Measurements from ENCODE around the gene RTN4.
"Not testable (repeated sequence)": the region's sequence is repeated elsewhere in the genome, so short reads cannot be mapped to it uniquely, and the experiment has no call there.

The RTN4 gene

DNA sequence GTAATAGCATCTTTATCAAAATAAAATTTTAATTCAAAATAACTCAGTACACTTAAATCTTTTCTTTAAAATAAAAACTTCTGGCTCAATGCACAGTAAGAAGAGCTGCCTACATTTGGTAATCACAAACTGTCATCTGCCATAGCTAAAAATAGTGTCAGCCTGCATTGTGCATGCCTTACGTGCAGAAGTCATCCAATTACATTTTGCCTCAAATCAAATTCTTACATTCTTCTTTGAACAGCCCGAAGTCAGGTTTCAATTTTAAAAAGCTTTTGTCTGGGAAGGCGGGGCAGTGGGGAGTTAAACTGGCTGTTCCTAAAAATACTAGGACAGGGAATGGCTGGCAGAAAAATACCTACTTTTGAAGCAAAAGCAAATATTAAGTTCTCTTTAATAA, 51.1 kb downstream of the RTN4 start:
- H3K4me3 ChIP-seq (ENCODE audit: low read depth, low read length): no peak overlapping the region
- TF ChIP-seq, protein P1, sequence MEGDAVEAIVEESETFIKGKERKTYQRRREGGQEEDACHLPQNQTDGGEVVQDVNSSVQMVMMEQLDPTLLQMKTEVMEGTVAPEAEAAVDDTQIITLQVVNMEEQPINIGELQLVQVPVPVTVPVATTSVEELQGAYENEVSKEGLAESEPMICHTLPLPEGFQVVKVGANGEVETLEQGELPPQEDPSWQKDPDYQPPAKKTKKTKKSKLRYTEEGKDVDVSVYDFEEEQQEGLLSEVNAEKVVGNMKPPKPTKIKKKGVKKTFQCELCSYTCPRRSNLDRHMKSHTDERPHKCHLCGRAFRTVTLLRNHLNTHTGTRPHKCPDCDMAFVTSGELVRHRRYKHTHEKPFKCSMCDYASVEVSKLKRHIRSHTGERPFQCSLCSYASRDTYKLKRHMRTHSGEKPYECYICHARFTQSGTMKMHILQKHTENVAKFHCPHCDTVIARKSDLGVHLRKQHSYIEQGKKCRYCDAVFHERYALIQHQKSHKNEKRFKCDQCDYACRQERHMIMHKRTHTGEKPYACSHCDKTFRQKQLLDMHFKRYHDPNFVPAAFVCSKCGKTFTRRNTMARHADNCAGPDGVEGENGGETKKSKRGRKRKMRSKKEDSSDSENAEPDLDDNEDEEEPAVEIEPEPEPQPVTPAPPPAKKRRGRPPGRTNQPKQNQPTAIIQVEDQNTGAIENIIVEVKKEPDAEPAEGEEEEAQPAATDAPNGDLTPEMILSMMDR (conservative IDR thresholded peaks at IDR 0.05; ENCODE audit: low read depth, low read length): no peak
- peak; percentile 81 for DNase-seq (ENCODE audit: low read depth)

DNA sequence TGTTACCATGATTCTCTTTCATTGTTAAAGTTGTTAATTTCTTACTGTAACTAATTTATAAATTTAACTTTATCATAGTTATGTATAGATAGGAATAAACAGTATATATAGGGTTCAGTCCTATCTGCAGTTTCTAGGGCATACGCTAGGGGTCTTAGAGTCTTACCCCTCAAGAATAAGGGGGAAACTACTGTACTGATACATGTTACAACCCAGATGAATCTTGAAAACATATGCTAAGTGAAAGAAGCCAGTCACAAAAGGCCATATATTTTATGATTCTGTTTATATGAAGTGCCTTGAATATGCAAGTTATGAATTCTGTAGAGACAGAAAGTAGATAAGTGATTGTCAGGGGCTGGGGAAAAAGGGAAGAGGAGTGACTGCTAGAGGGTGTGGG, 52.4 kb downstream of the RTN4 start:
- no peak for DNase-seq (ENCODE audit: low read depth)
- no peak overlapping the region for H3K4me3 ChIP-seq (ENCODE audit: low read depth, low read length)
- TF ChIP-seq, protein P1 (conservative IDR thresholded peaks at IDR 0.05; ENCODE audit: low read depth, low read length): no peak

DNA sequence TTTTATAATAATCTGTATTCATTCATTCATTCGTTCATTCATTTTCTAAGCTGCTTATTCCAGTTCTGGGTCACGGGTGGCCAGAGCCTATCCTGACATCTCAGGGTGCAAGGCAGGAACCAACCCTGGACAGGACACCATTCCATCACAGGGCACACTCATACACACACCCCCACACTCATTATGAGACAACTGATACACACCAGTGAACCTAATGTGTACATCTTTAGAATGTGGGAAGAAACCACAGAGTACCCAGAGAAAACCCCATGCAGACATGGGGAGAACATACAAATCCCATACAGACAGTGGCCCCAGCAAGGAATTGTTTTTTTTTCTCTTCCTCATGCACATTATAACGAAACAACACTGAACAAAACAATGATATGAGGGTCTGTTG, 54.7 kb downstream of the RTN4 start:
- no peak overlapping the region for H3K4me3 ChIP-seq (ENCODE audit: low read depth, low read length)
- TF ChIP-seq, protein P1 (conservative IDR thresholded peaks at IDR 0.05; ENCODE audit: low read depth, low read length): no peak
- no peak for DNase-seq (ENCODE audit: low read depth)

DNA sequence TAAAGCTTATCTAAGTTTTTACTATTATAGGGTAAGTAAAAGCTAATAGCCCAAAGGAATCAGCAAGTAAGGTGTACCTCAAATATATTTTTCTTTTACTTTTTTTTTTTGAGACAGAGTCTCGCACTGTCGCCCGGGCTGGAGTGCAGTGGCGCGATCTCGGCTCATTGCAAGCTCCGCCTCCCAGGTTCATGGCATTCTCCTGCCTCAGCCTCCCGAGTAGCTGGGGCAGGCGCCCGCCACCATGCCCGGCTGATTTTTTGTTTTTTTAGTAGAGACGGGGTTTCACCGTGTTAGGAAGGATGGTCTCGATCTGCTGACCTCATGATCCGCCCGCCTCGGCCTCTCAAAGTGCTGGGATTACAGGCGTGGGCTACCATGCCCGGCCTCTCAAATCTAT, 59.6 kb downstream of the RTN4 start:
- DNase-seq (ENCODE audit: low read depth); H3K4me3 ChIP-seq (ENCODE audit: low read depth, low read length): not testable (repeated sequence)

DNA sequence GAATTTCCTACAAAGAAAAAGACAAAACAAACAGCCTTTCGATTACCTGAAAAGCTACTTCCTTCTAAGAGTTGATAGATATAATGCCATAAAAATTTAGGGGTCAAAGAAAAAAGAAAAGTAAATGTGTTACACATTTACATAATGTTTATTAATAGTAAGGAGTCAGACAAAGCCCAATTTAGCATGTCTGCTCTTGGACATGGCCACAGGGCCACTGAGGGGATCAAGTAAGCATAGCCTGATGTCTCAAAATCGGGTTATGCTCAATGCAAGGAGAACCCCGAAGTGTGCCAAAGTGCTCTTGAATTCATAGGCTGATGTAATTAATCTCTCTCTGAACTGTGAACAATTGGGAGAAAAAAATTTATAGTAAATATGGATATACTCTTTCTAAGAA, 61.6 kb downstream of the RTN4 start:
- TF ChIP-seq, protein P1 (conservative IDR thresholded peaks at IDR 0.05; ENCODE audit: low read depth, low read length): no peak
- no peak overlapping the region for H3K4me3 ChIP-seq (ENCODE audit: low read depth, low read length)
- no peak for DNase-seq (ENCODE audit: low read depth)

DNA sequence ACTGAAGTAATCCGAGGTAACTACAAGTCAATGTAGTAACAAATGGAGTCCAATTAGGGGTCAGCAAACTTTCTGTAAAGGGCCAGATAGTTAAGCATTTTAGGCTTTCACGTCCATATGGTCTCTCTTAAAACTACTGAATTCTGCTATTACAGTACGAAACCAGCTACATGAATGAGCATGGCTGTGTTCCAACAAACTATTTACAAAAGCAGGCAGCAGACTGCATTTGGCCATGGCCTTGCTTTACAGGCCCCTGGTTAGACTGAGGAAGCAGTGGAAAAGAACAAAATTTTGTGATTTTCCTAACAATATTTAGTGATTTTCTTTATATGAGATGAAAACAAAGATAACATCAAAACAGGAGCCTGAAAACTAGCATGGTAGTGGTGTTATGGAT, 64.0 kb downstream of the RTN4 start:
- H3K4me3 ChIP-seq (ENCODE audit: low read depth, low read length): no peak overlapping the region
- DNase-seq (ENCODE audit: low read depth): peak; percentile 49
- TF ChIP-seq, protein P1 (conservative IDR thresholded peaks at IDR 0.05; ENCODE audit: low read depth, low read length): no peak

DNA sequence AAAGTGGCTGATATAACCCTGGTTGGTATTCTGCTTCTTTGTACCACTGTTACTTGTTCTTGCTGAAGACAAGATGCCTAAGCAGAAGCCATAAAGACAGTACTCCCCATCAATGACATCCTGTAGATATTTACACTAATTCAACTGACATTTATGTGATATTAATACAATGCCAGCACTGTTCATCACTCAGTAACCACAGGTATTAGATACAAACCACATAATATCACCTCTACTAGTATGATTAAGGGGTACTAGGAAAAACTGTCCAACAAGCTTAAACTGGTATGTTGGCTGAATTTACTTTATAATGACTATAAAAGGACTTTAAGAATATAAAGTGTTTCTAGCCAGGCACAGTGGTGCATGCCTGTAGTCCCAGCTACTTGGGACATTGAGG, 65.8 kb downstream of the RTN4 start:
- TF ChIP-seq, protein P1 (conservative IDR thresholded peaks at IDR 0.05; ENCODE audit: low read depth, low read length): no peak
- DNase-seq (ENCODE audit: low read depth): no peak

More for the DNA sequence above, 65.8 kb downstream of the RTN4 start:
- no peak overlapping the region for H3K4me3 ChIP-seq (ENCODE audit: low read depth, low read length)
